Endodermal cell (in vitro differentiated cells): ENCODE data around the gene MLLT6. TPM values are rescaled to one million over a fixed set of nuclear protein-coding genes. Genes with fewer than 3 reads are reported as not detected.

Source experiments
- DNase-seq: peaks from one replicate; pipeline ENCODE4 v3.0.0-alpha.2; 2017
- H3K27ac ChIP-seq: 2 replicates; pipeline ENCODE4 v1.5.1; 2013; ENCODE audit warnings: mild to moderate bottlenecking, low read depth, low read length, moderate library complexity
- H3K27me3 ChIP-seq: 2 replicates; pipeline ENCODE4 v1.6.1; 2013; ENCODE audit warnings: mild to moderate bottlenecking, low read length, moderate library complexity; ENCODE audit not compliant: insufficient read depth, control insufficient read depth, poor library complexity, severe bottlenecking
- H3K36me3 ChIP-seq: 2 replicates; pipeline ENCODE4 v1.7.0; 2013; ENCODE audit warnings: mild to moderate bottlenecking, low read length, moderate library complexity; ENCODE audit not compliant: control insufficient read depth, insufficient read depth
- H3K4me1 ChIP-seq: one replicate; pipeline ENCODE4 v1.7.0; 2013; ENCODE audit warnings: low read length; ENCODE audit not compliant: control insufficient read depth, insufficient read depth
- H3K4me3 ChIP-seq: 2 replicates; pipeline ENCODE4 v1.5.1; 2013; ENCODE audit warnings: mild to moderate bottlenecking, low read length, moderate library complexity
- H3K9ac ChIP-seq: 2 replicates; pipeline ENCODE4 v1.6.1; 2013; ENCODE audit warnings: mild to moderate bottlenecking, low read length, moderate library complexity; ENCODE audit not compliant: poor library complexity, severe bottlenecking; ENCODE audit errors: extremely low read depth
- H3K9me3 ChIP-seq: 2 replicates; pipeline ENCODE4 v1.6.1; 2013; ENCODE audit warnings: mild to moderate bottlenecking, low read length, moderate library complexity; ENCODE audit not compliant: control insufficient read depth
- H3K27ac Mint-ChIP-seq: 2 replicates; pipeline ENCODE4 v1.8.0; 2020; ENCODE audit warnings: mixed read lengths
- H3K27me3 Mint-ChIP-seq: 2 replicates; pipeline ENCODE4 v1.8.0; 2021; ENCODE audit warnings: mild to moderate bottlenecking, mixed read lengths; ENCODE audit not compliant: insufficient read depth
- H3K36me3 Mint-ChIP-seq: 2 replicates; pipeline ENCODE4 v1.8.0; 2020; ENCODE audit warnings: low read depth, mixed read lengths
- H3K4me1 Mint-ChIP-seq: 2 replicates; pipeline ENCODE4 v1.8.0; 2020; ENCODE audit warnings: mixed read lengths
- H3K4me3 Mint-ChIP-seq: 2 replicates; pipeline ENCODE4 v1.8.0; 2020; ENCODE audit warnings: mild to moderate bottlenecking, moderate library complexity, mixed read lengths
- H3K9me3 Mint-ChIP-seq: 2 replicates; pipeline ENCODE4 v1.8.0; 2020; ENCODE audit warnings: mild to moderate bottlenecking, mixed read lengths
- CTCF ChIP-seq: fragments of 200-600 bp; sonication (generic); conservative IDR thresholded peaks from 2 replicates; pipeline ENCODE4 v1.5.0; 2021; ENCODE audit warnings: antibody characterized with exemption, mild to moderate bottlenecking
- WGBS, 2 experiments: methylation state at CpG; one replicate each; pipeline versions ENCODE4 v1.1.5 to v1.1.7; 2013; ENCODE audit warnings: missing lambda C conversion rate in 2 of 2, mixed read lengths in 1 of 2; ENCODE audit not compliant: insufficient coverage in 1 of 2, insufficient read length in 1 of 2; 5-methylcytosine and 5-hydroxymethylcytosine counted together
- total RNA-seq, 2 donors: library from RNA; stranded (reverse); fragmentation: NEBNext Ultra II Directional in 1 of 2; extraction: Animal tissue kit (Norgen Biotek cat#: 25700) in 1 of 2; gene quantifications; 2 replicates in 1 of 2; 3 replicates in 1 of 2; pipeline ENCODE4 v1.2.1, GENCODE V29; 2021

The MLLT6 gene
- total RNA-seq, 2 donors from 2014 or later: 112 to 127 TPM

GRCh38 chr17:38711792-38712571, 6.9 kb downstream of the MLLT6 start:
- 93 to 94% methylated on average over 15 to 26 of the region's 26 CpGs for WGBS, 2 experiments
- no peak overlapping the region for H3K9ac ChIP-seq

GRCh38 chr17:38712593-38712992, 7.5 kb downstream of the MLLT6 start:
- H3K27ac ChIP-seq: no peak overlapping the region
- H3K36me3 ChIP-seq: peaks cover 80% of the 10 kb centered on the region
- peaks cover 19% of the 10 kb centered on the region for H3K4me1 Mint-ChIP-seq
- H3K9me3 ChIP-seq: no peaks in the 10 kb centered on the region
- H3K4me3 ChIP-seq: no peak overlapping the region
- H3K4me3 Mint-ChIP-seq: no peak overlapping the region
- WGBS, 2 experiments: 88 to 100% methylated on average over 1 to 8 of the region's 10 CpGs
- TF ChIP-seq CTCF: no peak
- peaks cover 62% of the 10 kb centered on the region for H3K36me3 Mint-ChIP-seq
- no peaks in the 10 kb centered on the region for H3K9me3 Mint-ChIP-seq
- no peaks in the 10 kb centered on the region for H3K27me3 ChIP-seq
- no peaks in the 10 kb centered on the region for H3K27me3 Mint-ChIP-seq
- DNase-seq: no peak
- no peak overlapping the region for H3K27ac Mint-ChIP-seq
- H3K9ac ChIP-seq: no peak overlapping the region
- peaks cover 9% of the 10 kb centered on the region for H3K4me1 ChIP-seq

More at GRCh38 chr17:38711792-38712571, 6.9 kb downstream of the MLLT6 start:
- Histone ChIP-seq H3K27ac (no peak overlapping the region), H3K4me1 (peaks cover 9% of the 10 kb centered on the region), H3K9me3 (no peaks in the 10 kb centered on the region), H3K4me3 (no peak overlapping the region), H3K27me3 (no peaks in the 10 kb centered on the region), H3K36me3 (peaks cover 80% of the 10 kb centered on the region)
- no peak for TF ChIP-seq CTCF
- Mint-ChIP-seq H3K27ac (no peak overlapping the region), H3K9me3 (no peaks in the 10 kb centered on the region), H3K36me3 (peaks cover 60% of the 10 kb centered on the region), H3K4me3 (no peak overlapping the region), H3K4me1 (peaks cover 24% of the 10 kb centered on the region), H3K27me3 (peaks cover 4% of the 10 kb centered on the region)
- no peak for DNase-seq

GRCh38 chr17:38713456-38714075, 8.5 kb downstream of the MLLT6 start:
- no peaks in the 10 kb centered on the region for H3K27me3 Mint-ChIP-seq
- Histone ChIP-seq H3K27me3 (no peaks in the 10 kb centered on the region), H3K4me1 (peaks cover 9% of the 10 kb centered on the region), H3K4me3 (no peak overlapping the region), H3K27ac (no peak overlapping the region), H3K9ac (no peak overlapping the region), H3K36me3 (peaks cover 75% of the 10 kb centered on the region), H3K9me3 (no peaks in the 10 kb centered on the region)
- H3K36me3 Mint-ChIP-seq: peaks cover 62% of the 10 kb centered on the region
- DNase-seq: no peak
- peaks cover 15% of the 10 kb centered on the region for H3K4me1 Mint-ChIP-seq
- no peak for TF ChIP-seq CTCF
- H3K27ac Mint-ChIP-seq: no peak overlapping the region
- WGBS, 2 experiments: 93 to 94% methylated on average over 8 to 11 of the region's 11 CpGs
- H3K4me3 Mint-ChIP-seq: no peak overlapping the region
- H3K9me3 Mint-ChIP-seq: no peaks in the 10 kb centered on the region
